SK-N-SH (cell line): ENCODE data around the gene ITGA2. TPM values are rescaled to one million over a fixed set of nuclear protein-coding genes. Genes with fewer than 3 reads are reported as not detected.

Experiments used
- CTCF ChIA-PET: fragments of 300-600, 350-600 bp; formaldehyde crosslinking; extraction: SDS; loops from one replicate; lab custom pipeline; 2021; lab: Yijun Ruan, JAX
- POLR2A ChIA-PET: fragments of 350-600 bp; sonication (Branson Sonifier 250); formaldehyde crosslinking; extraction: SDS; loops from one replicate; lab custom pipeline; 2020; ENCODE audit warnings: antibody characterized with exemption, inconsistent platforms; lab: Yijun Ruan, JAX
- DNase-seq: peaks from one replicate; pipeline ENCODE4 v3.0.0; 2012
- H2AFZ ChIP-seq: fragments of 200-600 bp; sonication (generic); 2 replicates; pipeline ENCODE4 v1.8.1; 2016; ENCODE audit warnings: antibody characterized with exemption, mild to moderate bottlenecking, low read depth
- H3F3A ChIP-seq: fragments of 200-600 bp; sonication (generic); replicated peaks from 2 replicates; pipeline ENCODE3; 2016; ENCODE audit warnings: antibody characterized with exemption, mild to moderate bottlenecking; ENCODE audit not compliant: insufficient read depth
- H3K27ac ChIP-seq, 2 experiments: fragments of 200-500 bp in 1 of 2; fragments of 200-600 bp in 1 of 2; sonication (Bioruptor generic) in 1 of 2; sonication (generic), shearing (Covaris generic) in 1 of 2; 2 replicates each; pipeline versions ENCODE4 v1.5.1 to v1.6.1; 2014 to 2016; ENCODE audit warnings: low read depth in 2 of 2, inconsistent platforms in 1 of 2, low read length in 1 of 2, mild to moderate bottlenecking in 1 of 2, mixed read lengths in 1 of 2
- H3K27me3 ChIP-seq: fragments of 200-600 bp; sonication (generic), shearing (Covaris generic); 2 replicates; pipeline ENCODE4 v1.6.1; 2016; ENCODE audit warnings: mixed run types; ENCODE audit not compliant: insufficient read depth
- H3K36me3 ChIP-seq, 2 experiments: fragments of 200-500 bp in 1 of 2; fragments of 200-600 bp in 1 of 2; sonication (Bioruptor generic) in 1 of 2; sonication (generic) in 1 of 2; replicated peaks in 1 of 2; 2 replicates each; pipeline versions ENCODE3 to v1.5.1; 2014 to 2016; ENCODE audit warnings: low read length in 1 of 2, mild to moderate bottlenecking in 1 of 2; ENCODE audit not compliant: insufficient read depth in 2 of 2, control insufficient read depth in 1 of 2
- H3K4me1 ChIP-seq, 2 experiments: fragments of 200-500 bp in 1 of 2; fragments of 200-600 bp in 1 of 2; sonication (Bioruptor generic) in 1 of 2; sonication (generic), shearing (Covaris generic) in 1 of 2; 2 replicates each; pipeline versions ENCODE4 v1.5.1 to v1.6.1; 2014 to 2016; ENCODE audit warnings: low read depth in 1 of 2, low read length in 1 of 2, mixed run types in 1 of 2; ENCODE audit not compliant: insufficient read depth in 2 of 2, control insufficient read depth in 1 of 2
- H3K4me2 ChIP-seq: fragments of 200-600 bp; sonication (generic), shearing (Covaris generic); 2 replicates; pipeline ENCODE4 v1.6.1; 2017; ENCODE audit warnings: mixed run types
- H3K4me3 ChIP-seq, 2 experiments: fragments of 200-500 bp in 1 of 2; fragments of 200-600 bp in 1 of 2; sonication (Bioruptor generic) in 1 of 2; sonication (generic), shearing (Covaris generic) in 1 of 2; 2 replicates each; pipeline versions ENCODE4 v1.5.1 to v1.8.1; 2014 to 2016; ENCODE audit warnings: low read depth in 2 of 2, inconsistent platforms in 1 of 2, low read length in 1 of 2, mild to moderate bottlenecking in 1 of 2, mixed read lengths in 1 of 2, moderate library complexity in 1 of 2
- H3K79me2 ChIP-seq: fragments of 200-600 bp; sonication (generic); 2 replicates; pipeline ENCODE4 v1.8.1; 2017; ENCODE audit warnings: mild to moderate bottlenecking; ENCODE audit not compliant: insufficient read depth
- H3K9ac ChIP-seq: fragments of 200-600 bp; sonication (generic); 2 replicates; pipeline ENCODE4 v1.6.1; 2017; ENCODE audit warnings: mixed run types
- H3K9me2 ChIP-seq: fragments of 200-600 bp; sonication (generic); 2 replicates; pipeline ENCODE4 v1.6.1; 2017; ENCODE audit warnings: mixed run types
- H3K9me3 ChIP-seq: fragments of 200-600 bp; sonication (generic); 2 replicates; pipeline ENCODE4 v1.6.1; 2017; ENCODE audit warnings: mixed run types, mild to moderate bottlenecking, moderate library complexity
- H4K20me1 ChIP-seq: fragments of 200-600 bp; sonication (generic); 2 replicates; pipeline ENCODE4 v1.6.1; 2017; ENCODE audit warnings: mild to moderate bottlenecking, mixed run types; ENCODE audit not compliant: insufficient read depth
- CTCF ChIP-seq: fragments of 200-600 bp; sonication (generic); IDR thresholded peaks from 2 replicates; pipeline ENCODE4 v1.6.1; 2017; ENCODE audit warnings: antibody characterized with exemption, mild to moderate bottlenecking, moderate library complexity
- EP300 ChIP-seq, 2 experiments: IDR thresholded peaks; 2 replicates each; pipeline versions ENCODE4 v1.4.0 to v1.6.1; 2012; ENCODE audit warnings: borderline replicate concordance in 1 of 2, low read depth in 1 of 2, low read length in 1 of 2
- FOSL2 ChIP-seq: IDR thresholded peaks from 2 replicates; pipeline ENCODE4 v1.4.0; 2012; ENCODE audit warnings: low read depth, mild to moderate bottlenecking, moderate library complexity, borderline replicate concordance
- FOXJ3 ChIP-seq: sonication (generic); formaldehyde crosslinking; IDR thresholded peaks from 2 replicates; pipeline ENCODE4 v1.5.1; 2020; ENCODE audit warnings: mild to moderate bottlenecking, missing genetic modification reagents
- FOXM1 ChIP-seq: IDR thresholded peaks from 2 replicates; pipeline ENCODE4 v1.4.0; 2012; ENCODE audit warnings: low read depth, mild to moderate bottlenecking
- IRF3 ChIP-seq: fragments of 150-350 bp; IDR thresholded peaks from 2 replicates; pipeline ENCODE4 v1.6.1; 2016; ENCODE audit warnings: mild to moderate bottlenecking, low read depth, low read length
- JUND ChIP-seq: IDR thresholded peaks from 2 replicates; pipeline ENCODE4 v1.4.0; 2012
- MAX ChIP-seq: IDR thresholded peaks from 2 replicates; pipeline ENCODE4 v1.4.0; 2012; ENCODE audit warnings: low read depth
- MEF2A ChIP-seq: IDR thresholded peaks from 2 replicates; pipeline ENCODE4 v1.4.0; 2012; ENCODE audit warnings: low read depth, borderline replicate concordance
- MXI1 ChIP-seq: IDR thresholded peaks from 2 replicates; pipeline ENCODE4 v1.6.1; 2012; ENCODE audit warnings: mild to moderate bottlenecking, low read depth, low read length, improper control_type of control experiment
- NFIC ChIP-seq: IDR thresholded peaks from 2 replicates; pipeline ENCODE4 v1.4.0; 2012; ENCODE audit warnings: borderline replicate concordance
- PBX3 ChIP-seq: IDR thresholded peaks from 2 replicates; pipeline ENCODE4; 2012
- POLR2AphosphoS5 ChIP-seq: IDR thresholded peaks from 2 replicates; pipeline ENCODE4 v1.6.1; 2012; ENCODE audit warnings: low read depth, low read length
- RCOR1 ChIP-seq: fragments of 150-350 bp; IDR thresholded peaks from 2 replicates; pipeline ENCODE4 v1.6.1; 2017; ENCODE audit warnings: antibody characterized with exemption, low read length
- RXRA ChIP-seq: IDR thresholded peaks from 2 replicates; pipeline ENCODE4 v1.4.0; 2012; ENCODE audit warnings: low read depth, mild to moderate bottlenecking, borderline replicate concordance
- TCF12 ChIP-seq: IDR thresholded peaks from 2 replicates; pipeline ENCODE4 v1.4.0; 2012
- TEAD4 ChIP-seq: IDR thresholded peaks from 2 replicates; pipeline ENCODE4 v1.4.0; 2012; ENCODE audit warnings: mild to moderate bottlenecking, borderline replicate concordance; ENCODE audit not compliant: insufficient read depth
- YY1 ChIP-seq: IDR thresholded peaks from 2 replicates; pipeline ENCODE4 v1.4.0; 2012; ENCODE audit warnings: low read depth, mild to moderate bottlenecking
- ZBTB33 ChIP-seq: IDR thresholded peaks from 2 replicates; pipeline ENCODE4 v1.4.0; 2012; ENCODE audit warnings: low read depth, borderline replicate concordance
- WGBS: methylation state at CpG from one replicate; pipeline ENCODE4 v1.1.6; 2017; ENCODE audit warnings: low lambda C conversion rate; 5-methylcytosine and 5-hydroxymethylcytosine counted together
- polyA plus RNA-seq, 3 experiments: library from polyadenylated mRNA; depleted of rRNA; stranded (reverse); fragments of >200 nt; gene quantifications; 2 replicates each; pipeline ENCODE4 v1.2.3, GENCODE V29; 2012
- TF ChIP-seq, protein P1 (sequence below): IDR thresholded peaks from 2 replicates; pipeline ENCODE4 v1.6.1; 2012; ENCODE audit warnings: mild to moderate bottlenecking, low read depth, low read length, moderate library complexity

The ITGA2 gene
- polyA plus RNA-seq, 1 of the 3 experiments (the other 2 are of a cell fraction), result 38.2 TPM

GRCh38 chr5:53019320-53019719 lies 30.2 kb downstream of the ITGA2 start:
- H3K27me3 ChIP-seq, result no peaks in the 10 kb centered on the region
- H3K79me2 ChIP-seq, result peaks cover 96% of the 10 kb centered on the region
- no peak overlapping the region for H3K9ac ChIP-seq
- no peak for DNase-seq
- no peak overlapping the region for H3K4me3 ChIP-seq
- no peak overlapping the region for H3K4me2 ChIP-seq
- no peaks in the 10 kb centered on the region for H3K9me2 ChIP-seq
- no peaks in the 10 kb centered on the region for H4K20me1 ChIP-seq
- peak overlapping the region in 1 of 2 experiments; percentile 79; a peak in 2 of 4 replicates for H3K27ac ChIP-seq
- TF ChIP-seq MXI1 (no peak), YY1 (peak; percentile 85), RXRA (peak; percentile 74; the same call in 1 of the 2 replicates), PBX3 (peak; percentile 91), FOXM1 (peak; percentile 96), MEF2A (peak; percentile 40; the same call in 1 of the 2 replicates), CTCF (peak; percentile 35; the same call in 1 of the 2 replicates), TCF12 (peak; percentile 92), JUND (peak; percentile 97), FOXJ3 (CRISPR knock-in tag) (no peak), ZBTB33 (peak; percentile 20; the same call in 1 of the 2 replicates), TEAD4 (peak; percentile 81), RCOR1 (no peak), FOSL2 (peak; percentile 98), NFIC (peak; percentile 81), POLR2AphosphoS5 (peak; percentile 52; the same call in 1 of the 2 replicates), EP300 (IDR thresholded peaks at IDR 0.05; ENCODE audit: borderline replicate concordance in 1 of 2, low read depth in 1 of 2, low read length in 1 of 2) (peak in 1 of 2 experiments; percentile 98; a peak in 2 of 4 replicates), IRF3 (no peak), MAX (peak; percentile 80; the same call in 1 of the 2 replicates)
- TF ChIP-seq, protein P1, sequence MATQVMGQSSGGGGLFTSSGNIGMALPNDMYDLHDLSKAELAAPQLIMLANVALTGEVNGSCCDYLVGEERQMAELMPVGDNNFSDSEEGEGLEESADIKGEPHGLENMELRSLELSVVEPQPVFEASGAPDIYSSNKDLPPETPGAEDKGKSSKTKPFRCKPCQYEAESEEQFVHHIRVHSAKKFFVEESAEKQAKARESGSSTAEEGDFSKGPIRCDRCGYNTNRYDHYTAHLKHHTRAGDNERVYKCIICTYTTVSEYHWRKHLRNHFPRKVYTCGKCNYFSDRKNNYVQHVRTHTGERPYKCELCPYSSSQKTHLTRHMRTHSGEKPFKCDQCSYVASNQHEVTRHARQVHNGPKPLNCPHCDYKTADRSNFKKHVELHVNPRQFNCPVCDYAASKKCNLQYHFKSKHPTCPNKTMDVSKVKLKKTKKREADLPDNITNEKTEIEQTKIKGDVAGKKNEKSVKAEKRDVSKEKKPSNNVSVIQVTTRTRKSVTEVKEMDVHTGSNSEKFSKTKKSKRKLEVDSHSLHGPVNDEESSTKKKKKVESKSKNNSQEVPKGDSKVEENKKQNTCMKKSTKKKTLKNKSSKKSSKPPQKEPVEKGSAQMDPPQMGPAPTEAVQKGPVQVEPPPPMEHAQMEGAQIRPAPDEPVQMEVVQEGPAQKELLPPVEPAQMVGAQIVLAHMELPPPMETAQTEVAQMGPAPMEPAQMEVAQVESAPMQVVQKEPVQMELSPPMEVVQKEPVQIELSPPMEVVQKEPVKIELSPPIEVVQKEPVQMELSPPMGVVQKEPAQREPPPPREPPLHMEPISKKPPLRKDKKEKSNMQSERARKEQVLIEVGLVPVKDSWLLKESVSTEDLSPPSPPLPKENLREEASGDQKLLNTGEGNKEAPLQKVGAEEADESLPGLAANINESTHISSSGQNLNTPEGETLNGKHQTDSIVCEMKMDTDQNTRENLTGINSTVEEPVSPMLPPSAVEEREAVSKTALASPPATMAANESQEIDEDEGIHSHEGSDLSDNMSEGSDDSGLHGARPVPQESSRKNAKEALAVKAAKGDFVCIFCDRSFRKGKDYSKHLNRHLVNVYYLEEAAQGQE, result no peak
- no peaks in the 10 kb centered on the region for H3K9me3 ChIP-seq
- H2AFZ ChIP-seq, result no peak overlapping the region
- ChIA-PET CTCF (no interaction called here), POLR2A (no interaction called here)
- 13% methylated on average over 4 of the region's 4 CpGs for WGBS
- H3K36me3 ChIP-seq, result peaks cover 0 to 5% of the 10 kb centered on the region in 2 experiments
- peaks cover 46% of the 10 kb centered on the region for H3F3A ChIP-seq
- peaks cover 0 to 42% of the 10 kb centered on the region in 2 experiments for H3K4me1 ChIP-seq
